CD4-positive, alpha-beta T cell treated with Interleukin-15 for 4 hours (primary cell): ENCODE data around the gene PSMB3.
"Not testable (repeated sequence)": the region's sequence is repeated elsewhere in the genome, so short reads cannot be mapped to it uniquely, and the experiment has no call there.

Experiments used
- DNase-seq: peaks from one replicate; pipeline ENCODE4 v3.0.0-alpha.2; 2020; ENCODE audit warnings: low spot score

Gene PSMB3

DNA sequence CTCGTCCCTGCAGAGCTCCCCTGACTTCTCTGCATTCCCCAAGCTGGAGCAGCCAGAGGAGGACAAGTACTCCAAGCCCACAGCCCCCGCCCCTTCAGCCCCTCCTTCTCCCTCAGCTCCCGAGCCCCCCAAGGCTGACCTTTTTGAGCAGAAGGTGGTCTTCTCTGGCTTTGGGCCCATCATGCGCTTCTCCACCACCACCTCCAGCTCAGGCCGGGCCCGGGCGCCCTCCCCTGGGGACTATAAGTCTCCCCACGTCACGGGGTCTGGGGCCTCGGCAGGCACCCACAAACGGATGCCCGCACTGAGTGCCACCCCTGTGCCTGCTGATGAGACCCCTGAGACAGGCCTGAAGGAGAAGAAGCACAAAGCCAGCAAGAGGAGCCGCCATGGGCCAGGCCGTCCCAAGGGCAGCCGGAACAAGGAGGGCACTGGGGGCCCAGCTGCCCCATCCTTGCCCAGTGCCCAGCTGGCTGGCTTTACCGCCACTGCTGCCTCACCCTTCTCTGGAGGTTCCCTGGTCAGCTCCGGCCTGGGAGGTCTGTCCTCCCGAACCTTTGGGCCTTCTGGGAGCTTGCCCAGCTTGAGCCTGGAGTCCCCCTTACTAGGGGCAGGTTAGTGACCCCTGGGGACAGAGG lies 36.1 kb upstream of the PSMB3 start:
- no peak for DNase-seq

DNA sequence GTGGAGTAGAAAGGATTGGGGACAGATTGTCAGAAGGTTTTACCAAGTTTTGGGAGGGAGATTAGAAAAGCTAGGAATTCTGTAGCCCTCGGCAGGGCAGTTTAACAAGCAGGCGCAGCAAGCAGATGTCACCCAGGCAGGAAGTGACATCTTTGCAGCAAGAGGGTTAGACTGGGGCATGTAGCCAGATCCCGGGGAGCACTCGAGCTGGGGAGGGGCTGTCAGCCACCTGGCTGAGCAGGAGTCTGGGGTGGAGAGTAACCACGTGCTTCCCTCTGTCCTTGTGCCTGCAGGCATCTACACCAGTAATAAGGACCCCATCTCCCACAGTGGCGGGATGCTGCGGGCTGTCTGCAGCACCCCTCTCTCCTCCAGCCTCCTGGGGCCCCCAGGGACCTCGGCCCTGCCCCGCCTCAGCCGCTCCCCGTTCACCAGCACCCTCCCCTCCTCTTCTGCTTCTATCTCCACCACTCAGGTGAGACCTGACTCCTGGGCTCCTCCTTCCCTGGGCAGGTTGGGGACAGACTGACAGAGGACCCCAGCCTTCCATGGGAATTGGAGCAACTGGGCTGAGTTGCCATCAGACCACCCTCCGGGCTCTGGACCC lies 35.3 kb upstream of the PSMB3 start:
- DNase-seq, result no peak

DNA sequence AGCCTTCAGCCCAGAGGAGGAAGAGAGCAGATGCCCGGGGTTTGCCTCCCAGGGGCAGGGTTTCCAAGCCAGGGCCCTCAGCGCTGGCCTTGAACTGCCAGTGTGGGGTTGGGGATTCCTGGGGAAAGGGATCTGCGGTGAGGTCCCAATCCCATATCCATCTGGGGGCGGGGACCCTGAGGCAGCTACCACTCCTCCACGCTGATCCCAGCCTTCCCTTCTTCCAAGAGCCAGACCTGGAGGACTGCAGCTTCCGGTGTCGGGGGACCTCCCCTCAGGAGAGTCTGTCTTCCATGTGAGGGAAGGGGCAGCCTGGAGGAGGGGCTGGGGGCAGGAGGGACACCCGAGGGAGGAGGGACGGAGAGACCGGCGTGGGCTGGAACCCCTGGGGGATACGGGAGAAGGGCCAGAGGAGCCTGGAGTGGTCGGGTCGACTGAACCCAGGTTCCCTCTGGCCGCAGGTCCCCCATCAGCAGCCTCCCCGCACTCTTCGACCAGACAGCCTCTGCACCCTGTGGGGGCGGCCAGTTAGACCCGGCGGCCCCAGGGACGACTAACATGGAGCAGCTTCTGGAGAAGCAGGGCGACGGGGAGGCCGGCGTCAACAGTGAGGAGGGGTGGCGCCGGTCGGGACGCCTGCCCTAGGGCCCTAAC lies 33.1 kb upstream of the PSMB3 start:
- no peak for DNase-seq

DNA sequence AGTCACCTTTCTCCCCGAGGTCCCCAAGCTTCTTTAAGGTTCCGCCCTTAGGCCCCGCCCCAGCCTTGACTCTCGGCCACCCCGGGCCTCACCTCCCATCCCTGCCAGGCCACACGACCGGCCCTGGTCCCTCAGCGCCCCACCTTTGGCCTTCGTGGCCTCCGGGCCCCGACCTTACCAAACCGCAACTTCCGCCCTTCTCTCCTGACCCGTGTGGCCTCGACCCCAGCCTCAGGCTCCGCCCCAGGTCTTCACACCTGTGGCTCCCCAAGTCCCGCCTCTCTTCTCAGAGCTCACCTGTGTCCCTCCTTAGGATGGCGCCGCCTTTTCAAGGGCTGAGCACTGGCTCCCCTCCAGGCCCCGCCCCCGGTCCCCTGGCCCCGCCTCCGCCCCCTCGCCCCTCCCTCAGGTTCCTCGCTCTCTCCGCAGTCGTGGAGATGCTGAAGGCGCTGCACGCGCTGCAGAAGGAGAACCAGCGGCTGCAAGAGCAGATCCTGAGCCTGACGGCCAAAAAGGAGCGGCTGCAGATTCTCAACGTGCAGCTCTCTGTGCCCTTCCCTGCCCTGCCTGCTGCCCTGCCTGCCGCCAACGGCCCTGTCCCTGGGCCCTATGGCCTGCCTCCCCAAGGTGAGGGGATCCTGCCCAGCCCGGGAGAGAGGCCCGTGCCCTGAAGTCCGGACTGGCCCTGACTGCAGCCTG lies 32.4 kb upstream of the PSMB3 start:
- DNase-seq, result no peak

DNA sequence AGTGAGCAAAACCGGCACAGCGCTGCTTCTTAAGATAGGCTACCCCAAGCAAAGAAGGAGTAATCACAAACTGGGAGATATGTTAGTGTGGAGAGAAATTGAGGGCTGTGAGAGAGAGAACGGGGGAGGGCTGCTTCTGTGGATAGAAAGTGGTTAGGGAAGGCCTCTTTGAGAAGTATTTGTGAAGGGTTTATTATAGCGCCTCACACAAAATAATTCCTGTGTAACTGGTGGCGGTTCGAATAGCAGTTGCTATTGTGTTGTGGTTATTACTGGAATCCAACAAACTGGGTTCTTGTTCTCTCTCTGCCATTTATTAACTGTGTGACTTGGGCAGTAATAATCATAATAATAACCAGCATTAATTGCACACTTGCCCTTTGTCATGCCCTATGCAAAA lies 31.6 kb upstream of the PSMB3 start:
- no peak for DNase-seq

DNA sequence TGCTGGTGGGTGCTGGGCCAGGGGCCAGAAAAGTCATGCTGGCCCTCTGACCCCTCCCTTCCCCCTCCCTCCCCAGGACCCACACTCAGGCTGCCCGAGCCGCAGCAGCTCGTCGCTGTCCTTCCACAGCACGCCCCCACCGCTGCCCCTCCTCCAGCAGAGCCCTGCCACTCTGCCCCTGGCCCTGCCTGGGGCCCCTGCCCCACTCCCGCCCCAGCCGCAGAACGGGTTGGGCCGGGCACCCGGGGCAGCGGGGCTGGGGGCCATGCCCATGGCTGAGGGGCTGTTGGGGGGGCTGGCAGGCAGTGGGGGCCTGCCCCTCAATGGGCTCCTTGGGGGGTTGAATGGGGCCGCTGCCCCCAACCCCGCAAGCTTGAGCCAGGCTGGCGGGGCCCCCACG lies 30.7 kb upstream of the PSMB3 start:
- DNase-seq, result no peak

DNA sequence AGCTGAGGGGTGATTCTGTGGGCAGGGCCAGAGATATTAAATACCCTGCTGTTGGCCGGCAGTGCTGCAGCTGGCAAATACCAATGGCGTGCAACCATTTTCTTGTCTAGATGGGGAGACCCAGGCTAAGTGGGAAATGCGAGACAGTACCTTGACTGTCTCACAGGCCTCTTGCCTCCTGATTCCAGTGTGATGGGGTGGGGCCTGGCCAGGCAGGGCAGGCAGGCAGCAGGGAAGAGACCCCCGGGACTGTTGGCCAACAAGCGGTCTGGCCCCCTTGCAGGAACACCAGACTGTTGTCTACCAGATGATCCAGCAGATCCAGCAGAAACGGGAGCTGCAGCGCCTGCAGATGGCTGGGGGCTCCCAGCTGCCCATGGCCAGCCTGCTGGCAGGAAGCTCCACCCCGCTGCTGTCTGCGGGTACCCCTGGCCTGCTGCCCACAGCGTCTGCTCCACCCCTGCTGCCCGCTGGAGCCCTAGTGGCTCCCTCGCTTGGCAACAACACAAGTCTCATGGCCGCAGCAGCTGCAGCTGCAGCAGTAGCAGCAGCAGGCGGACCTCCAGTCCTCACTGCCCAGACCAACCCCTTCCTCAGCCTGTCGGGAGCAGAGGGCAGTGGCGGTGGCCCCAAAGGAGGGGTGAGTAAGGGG lies 28.1 kb upstream of the PSMB3 start:
- no peak for DNase-seq

DNA sequence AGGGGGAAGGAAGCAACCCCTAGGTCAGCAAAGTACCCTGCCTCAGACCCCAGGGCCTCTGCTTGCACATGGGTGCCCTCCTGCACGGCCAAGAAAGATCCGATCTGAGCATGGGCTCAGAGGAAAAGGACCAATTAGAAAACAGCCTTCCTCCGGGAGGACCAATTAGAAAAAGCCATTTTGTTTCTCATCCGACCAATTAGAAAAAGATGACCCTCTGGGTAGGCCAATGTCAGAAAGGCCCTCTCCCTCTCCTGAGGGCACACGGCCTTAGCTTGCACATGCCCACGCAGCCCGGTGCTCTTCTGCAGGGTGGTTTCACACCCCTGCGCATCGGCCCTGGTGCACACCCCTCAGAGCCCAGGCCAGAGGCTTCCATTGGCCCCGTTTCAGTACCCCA lies 27.5 kb upstream of the PSMB3 start:
- DNase-seq, result no peak

DNA sequence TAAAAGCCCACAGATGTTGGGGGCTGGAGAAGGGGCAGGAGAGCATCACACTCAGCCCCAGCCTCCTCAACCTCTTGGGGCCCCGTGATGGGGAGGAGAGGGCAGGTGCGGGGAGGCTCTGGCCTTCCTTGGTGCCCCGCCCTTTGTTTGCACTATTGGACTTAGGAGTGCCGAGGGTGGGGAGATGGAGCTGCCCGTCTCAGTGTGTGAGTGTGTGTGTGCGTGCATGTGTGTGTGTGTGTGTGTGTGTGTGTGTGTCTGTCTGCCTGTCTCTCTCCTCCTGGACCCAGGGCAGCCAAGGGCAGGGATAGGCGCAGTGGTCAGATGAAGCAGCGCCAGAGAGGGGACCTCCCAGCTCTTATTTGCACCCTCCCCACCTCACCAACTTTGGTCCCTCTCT lies 26.4 kb upstream of the PSMB3 start:
- not testable (repeated sequence) for DNase-seq

DNA sequence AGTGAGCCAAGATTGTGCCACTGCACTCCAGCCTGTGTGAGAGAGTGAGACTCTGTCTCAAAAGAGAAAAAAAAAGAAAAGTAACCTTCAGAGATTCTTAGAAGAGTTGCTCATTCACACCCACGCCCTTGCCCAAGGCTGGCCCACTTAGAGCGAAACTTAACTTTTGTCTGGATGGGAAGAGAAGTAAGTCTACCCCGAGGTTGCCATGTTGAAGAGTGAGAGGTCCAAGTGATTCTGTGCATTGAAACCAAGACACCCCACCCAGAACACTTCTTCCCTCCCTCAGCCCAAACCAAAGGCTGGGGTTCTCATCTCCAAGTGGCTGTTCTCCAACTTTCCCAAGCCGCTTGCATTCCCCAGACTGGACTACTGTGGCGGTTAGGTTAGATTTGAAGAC lies 24.8 kb upstream of the PSMB3 start:
- DNase-seq, result peak; percentile 90

DNA sequence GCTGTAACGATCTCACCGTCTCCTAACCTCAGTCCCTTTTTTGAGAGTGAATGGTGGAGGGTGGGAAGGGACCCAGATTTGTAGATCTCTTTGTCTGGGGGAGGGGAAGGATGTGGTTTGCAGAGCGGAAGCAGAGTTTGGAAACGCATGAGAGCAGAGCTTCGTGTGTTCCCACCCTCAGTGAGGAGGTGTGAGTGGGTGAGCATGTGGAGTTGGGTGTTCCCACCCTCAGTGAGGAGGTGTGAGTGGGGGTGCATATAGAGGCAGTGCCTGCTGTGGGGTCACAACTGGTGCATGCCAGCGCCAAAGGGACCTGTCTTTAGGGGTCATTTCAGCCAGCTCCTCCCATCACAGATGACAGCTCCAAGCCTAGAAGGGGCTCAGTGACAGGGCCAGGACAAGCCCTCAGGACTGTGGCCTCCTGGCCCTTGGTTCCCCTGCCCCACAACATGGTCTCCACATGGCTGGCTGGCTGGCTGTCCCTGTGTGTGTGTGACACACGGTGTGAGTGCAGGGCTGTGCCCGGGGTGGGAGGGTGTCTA lies 24.2 kb upstream of the PSMB3 start:
- peak; percentile 88 for DNase-seq

DNA sequence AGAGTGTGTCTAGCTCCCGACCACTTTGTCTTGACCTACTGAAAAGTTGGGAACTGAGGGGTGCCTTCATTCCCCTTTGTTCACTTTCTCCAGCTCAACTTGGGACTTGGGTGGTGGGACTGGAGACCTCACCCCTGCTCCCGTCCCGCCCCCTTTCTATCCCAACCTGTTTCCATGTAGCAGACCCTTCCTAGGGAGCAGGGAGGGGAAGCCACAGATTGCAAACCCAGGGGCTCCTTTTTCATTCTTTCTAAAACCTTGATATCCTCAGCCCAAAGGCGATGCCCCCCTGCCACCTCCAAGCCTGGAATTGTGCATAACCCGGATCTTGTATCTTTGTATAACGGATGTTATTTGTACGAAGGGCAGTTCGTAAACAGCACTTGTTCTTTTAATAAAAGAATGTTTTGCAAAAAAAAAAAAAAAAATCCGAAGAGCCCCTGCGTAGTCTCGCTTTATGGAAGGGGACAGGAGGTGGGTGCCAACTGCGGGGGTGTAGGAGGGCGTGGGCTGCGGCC lies 23.1 kb upstream of the PSMB3 start:
- no peak for DNase-seq

DNA sequence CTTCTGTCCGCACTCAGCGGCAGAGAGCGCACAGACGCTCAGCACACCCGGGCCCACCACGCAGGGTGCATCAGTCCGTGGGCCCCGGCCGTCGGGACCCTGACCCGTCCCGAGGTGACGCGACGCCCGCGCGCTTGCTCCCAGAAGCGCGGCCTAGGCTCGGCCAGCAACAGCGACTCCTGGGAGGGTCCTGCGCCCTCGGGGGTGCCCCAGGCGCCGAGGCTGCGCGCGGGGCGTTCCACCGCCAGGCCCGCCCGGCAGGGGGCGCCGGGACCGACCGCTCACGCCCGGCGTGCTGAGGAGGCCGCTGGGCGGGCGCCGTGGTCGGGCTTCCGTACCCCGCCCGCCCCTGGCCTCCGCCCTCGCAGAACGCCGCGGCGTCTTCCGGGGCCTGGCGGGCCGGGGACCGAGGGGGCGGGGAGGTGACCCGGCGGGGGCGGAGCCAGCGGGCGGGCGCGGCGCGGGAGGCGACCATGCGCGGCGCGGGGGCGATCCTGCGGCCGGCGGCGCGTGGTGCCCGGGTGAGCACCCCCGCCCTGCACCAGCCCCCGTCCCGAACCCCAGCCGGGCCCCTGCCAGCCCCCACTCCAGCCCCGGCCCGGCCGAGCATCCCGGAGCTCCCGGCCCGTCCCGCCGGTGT lies 22.5 kb upstream of the PSMB3 start, which contains the start of gene CISD3:
CISD3 (plus strand) TSS at position 456 of the 640 bp plus-strand sequence; CDS start at position 474, 18 bp downstream.
- peak; percentile 87 for DNase-seq

DNA sequence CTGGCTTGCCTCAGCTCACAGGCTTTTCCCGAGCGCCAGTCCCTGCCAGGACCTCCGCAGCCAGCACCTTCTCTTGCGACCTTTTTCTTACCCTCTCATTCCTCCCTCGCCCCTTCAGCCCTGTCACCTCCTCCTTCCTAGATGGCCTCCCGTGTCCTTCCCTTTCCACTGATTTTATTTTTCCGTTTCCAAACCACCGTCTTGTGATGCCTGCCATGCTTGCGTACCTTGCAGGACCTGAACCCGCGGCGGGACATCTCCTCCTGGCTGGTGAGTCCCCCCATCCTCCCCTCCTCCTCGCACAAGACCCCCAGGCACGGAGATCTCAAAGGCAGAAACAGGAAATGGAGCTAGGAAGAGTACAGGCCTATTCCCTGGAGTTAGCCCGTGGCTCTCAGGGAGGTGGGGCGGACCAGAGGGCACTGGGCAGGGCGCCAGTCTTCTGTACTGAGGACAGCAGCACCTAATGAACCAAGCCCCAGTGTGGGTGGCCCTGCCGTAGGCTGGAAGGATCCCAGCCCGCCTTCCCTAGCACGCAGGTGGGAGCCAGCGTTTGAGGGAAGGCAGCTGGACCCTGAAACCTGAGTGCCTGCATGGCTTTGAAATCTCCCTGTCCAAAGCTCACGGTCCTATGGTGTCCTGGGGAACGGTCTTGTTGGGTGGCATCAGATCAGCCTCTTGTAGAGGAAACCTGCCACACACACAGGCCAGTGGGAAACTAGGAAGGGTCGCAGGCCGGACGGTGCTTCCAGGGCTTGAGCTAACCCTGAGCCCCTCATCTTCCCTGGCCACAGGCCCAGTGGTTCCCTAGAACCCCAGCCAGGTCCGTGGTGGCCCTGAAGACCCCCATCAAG lies 21.8 kb upstream of the PSMB3 start:
- no peak for DNase-seq

DNA sequence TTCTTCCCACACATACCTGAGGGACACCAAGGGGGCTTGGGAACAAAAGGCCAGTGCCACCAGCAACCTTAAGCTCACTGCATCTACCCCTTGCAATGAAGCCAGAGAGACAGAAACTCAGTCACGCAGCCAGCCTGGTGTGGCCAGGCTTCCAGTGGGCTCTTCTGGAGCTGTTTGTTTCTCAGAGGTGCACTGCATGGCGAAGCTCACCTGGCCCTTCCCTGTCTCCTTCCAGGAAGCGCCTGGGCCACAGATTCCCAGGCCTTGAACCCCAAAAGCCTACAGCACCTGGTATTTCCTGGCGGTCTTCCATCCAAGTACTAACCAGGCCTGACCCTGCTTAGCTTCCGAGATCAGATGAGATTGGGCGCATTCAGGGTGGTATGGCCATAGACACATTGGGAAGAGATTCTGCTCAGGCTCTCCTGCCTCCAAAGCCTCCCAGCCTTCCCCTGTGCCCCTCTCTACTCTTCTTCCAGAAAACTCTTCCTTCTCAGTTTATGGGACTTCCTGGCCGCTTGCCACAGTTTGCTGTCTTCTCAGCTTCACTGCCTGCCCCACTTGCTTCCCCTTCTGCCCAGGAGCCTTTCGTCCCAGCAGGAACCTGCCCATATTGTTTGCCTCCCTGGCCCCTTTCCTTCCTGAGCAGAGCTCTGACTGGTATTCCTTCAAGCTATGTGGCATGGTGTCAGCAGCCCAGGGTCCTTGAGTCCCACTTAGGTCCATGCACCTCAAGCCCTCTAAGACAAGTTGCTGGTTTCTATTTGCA lies 20.8 kb upstream of the PSMB3 start:
- no peak for DNase-seq

DNA sequence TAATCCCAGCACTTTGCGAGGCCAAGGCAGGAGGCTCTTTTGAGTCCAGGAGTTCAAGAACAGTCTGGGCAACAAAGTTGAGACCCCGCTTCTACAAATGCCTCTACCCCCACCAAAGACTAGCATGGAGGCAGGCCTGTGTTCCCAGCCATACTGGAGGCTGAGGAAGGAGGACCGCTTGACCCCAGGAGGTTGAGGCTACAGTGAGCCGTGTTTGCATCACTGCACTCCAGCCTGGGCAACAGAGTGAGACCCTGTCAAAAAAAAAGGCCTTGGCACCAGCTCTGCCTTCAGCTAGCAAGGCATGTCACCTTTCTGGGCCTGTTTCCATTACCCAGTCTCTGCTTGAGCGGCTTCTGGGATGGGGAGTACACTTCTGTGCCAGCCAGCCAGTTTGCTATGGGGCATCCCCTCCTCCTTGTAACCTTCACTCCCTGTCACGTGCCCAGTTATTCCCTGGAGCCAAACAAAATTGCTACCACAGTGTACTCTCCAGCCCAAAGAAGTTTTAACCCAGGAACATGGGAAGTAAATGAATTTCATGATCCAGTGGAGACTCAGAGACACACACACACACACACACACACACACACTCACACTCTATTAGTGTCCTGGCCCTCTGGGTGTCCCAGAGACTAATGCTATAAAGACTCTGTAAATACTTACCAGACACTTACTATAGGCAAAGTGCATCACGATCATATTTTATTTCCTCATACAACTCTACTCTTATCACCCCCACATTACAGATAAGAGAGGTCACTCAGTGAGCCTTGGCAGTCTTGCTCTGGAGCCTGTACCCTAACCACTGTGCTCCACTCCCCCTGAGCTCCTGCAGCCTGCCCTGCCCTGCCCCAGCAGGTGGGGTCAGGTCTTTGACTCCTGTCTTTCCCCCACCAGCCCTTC lies 19.9 kb upstream of the PSMB3 start:
- DNase-seq, result no peak

DNA sequence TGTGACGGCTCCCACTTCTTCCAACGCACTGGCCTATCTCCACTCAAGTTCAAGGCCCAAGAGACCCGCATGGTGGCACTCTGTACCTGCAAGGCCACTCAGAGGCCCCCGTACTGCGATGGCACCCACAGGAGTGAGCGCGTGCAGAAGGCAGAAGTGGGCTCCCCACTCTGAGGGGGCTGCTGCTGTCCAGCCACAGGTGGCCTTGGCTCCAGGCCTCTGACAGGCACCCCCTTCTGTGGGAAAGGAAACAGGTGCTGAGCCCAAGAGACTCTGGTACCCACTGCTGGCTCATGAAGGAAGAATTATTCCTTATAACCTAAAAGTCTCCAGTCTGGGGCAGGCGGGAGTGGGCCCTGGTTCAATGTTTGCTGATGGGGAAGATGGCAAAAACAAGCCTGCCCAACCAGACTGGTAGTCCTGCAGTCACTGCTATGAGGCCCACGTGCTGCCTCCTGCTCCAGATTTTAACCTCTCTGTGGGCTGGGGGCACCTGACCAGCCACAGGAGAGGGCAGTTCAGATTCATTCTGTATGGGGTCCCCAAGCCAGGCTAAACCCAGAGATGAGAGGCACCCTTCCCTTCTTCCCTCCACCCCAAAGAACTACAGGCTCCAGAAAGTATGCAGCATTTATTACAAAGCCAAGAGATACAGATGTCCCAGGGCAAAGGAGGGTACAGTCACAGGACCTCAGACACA lies 19.1 kb upstream of the PSMB3 start:
- DNase-seq, result no peak
